ENCODE measurements around the gene CNTROB.

GRCh38 chr17:7915611-7916384 lies 16.2 kb upstream of the CNTROB start, which contains the start of gene RNF227:
- TF ChIP-seq CTCF (IDR thresholded peaks at IDR 0.05; ENCODE audit: low read depth, low read length, poor library complexity, severe bottlenecking) (no peak), EZH2phosphoT487 (IDR thresholded peaks at IDR 0.05; ENCODE audit: borderline replicate concordance, low read length) (no peak)

All from DOHH2 (cell line).